Urinary bladder (tissue), 4 donors: ENCODE results near the gene DHCR24. TPM values are rescaled to one million over a fixed set of nuclear protein-coding genes. Genes with fewer than 3 reads are reported as not detected.

ENCODE experiments used
- DNase-seq: peaks from one replicate; pipeline ENCODE4 v3.0.0-alpha.2; 2015; ENCODE audit errors: extremely low spot score
- H3K27ac ChIP-seq: one replicate; pipeline ENCODE4 v1.5.1; 2013; ENCODE audit warnings: low read depth, mild to moderate bottlenecking, moderate library complexity
- H3K36me3 ChIP-seq: one replicate; pipeline ENCODE4 v1.6.1; 2013; ENCODE audit warnings: mild to moderate bottlenecking, moderate library complexity; ENCODE audit not compliant: insufficient read depth
- H3K4me1 ChIP-seq: one replicate; pipeline ENCODE4 v1.6.1; 2013; ENCODE audit warnings: mild to moderate bottlenecking, moderate library complexity; ENCODE audit not compliant: insufficient read depth
- H3K4me3 ChIP-seq: one replicate; pipeline ENCODE4 v1.5.1; 2013; ENCODE audit warnings: low read depth, low read length
- WGBS: extraction: QIAGEN DNeasy Blood & Tissue Kit; methylation state at CpG from one replicate; pipeline ENCODE4 v1.1.7; 2013; 5-methylcytosine and 5-hydroxymethylcytosine counted together
- polyA plus RNA-seq: library from polyadenylated mRNA; stranded (reverse); fragments of 200-250 nt; gene quantifications from one replicate; pipeline ENCODE4 v1.2.3, GENCODE V29; 2013
- total RNA-seq: library from RNA; depleted of rRNA; stranded (reverse); fragments of >200 nt; gene quantifications from one replicate; pipeline ENCODE4 v1.2.3, GENCODE V29; 2014
- donor health status: healthy with polysubstance abuse.
- donor health status: healthy.

DHCR24 gene
- total and polyA plus RNA-seq, 2 donors: 22.6 to 23.4 TPM

DNA sequence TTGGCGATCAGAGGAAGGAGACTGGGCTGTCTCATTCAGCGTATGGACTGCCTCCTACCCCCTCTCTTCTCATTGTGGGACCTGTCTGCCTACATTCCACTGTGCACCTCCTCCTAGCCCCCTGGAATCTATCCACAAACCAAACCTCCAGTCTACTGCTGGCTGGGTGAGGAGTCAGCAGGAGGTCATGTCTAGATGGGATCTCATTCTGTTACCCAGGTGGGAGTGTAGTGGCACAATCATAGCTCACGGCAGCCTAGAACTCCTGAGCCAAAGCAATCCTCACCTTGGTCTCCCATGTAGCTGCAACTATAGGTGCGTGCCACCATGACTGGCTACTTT is 67.8 kb downstream of the DHCR24 start:
- H3K27ac ChIP-seq: no peak overlapping the region
- H3K4me3 ChIP-seq: no peak overlapping the region
- no peaks in the 10 kb centered on the region for H3K36me3 ChIP-seq
- 84% methylated on average over 4 of the region's 4 CpGs for WGBS
- no peak for DNase-seq
- no peaks in the 10 kb centered on the region for H3K4me1 ChIP-seq

DNA sequence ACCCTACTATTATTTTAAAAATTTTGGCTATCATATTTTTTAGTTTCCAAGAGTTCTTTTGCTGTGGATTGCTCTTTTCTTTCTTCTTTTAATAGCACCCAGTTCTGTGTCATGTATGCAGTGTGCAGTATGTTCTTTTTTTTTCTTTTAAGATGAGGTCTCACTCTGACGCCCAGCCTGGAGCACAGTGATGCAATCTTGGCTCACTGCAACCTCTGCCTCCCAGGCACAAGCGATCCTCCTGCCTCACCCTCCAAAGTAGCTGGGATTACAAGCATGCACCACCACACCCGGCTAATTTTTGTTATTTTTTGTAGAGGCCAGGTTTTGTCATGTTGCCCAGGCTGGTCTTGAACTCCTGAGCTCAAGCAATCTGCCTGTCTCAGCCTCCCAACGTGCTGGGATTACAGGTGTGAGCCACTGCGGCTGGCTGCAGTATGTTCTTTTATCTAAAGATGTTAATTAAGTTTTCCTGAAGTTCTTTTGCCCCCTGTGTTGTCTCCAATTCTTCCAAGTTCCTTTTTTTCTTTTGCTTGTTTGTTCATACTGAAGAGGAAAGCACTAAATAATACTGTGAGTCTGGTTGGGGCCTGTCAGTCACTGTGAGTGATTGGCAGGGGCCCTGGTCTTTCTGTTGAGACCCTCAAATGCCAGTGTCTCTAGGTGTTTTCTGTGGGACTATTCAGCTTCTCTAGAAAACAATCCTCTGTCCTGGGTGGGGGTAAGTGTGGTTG is 68.4 kb downstream of the DHCR24 start:
- DNase-seq: no peak
- 50% methylated on average over 5 of the region's 5 CpGs for WGBS
- Histone ChIP-seq H3K27ac (no peak overlapping the region), H3K36me3 (no peaks in the 10 kb centered on the region), H3K4me1 (no peaks in the 10 kb centered on the region), H3K4me3 (no peak overlapping the region)

DNA sequence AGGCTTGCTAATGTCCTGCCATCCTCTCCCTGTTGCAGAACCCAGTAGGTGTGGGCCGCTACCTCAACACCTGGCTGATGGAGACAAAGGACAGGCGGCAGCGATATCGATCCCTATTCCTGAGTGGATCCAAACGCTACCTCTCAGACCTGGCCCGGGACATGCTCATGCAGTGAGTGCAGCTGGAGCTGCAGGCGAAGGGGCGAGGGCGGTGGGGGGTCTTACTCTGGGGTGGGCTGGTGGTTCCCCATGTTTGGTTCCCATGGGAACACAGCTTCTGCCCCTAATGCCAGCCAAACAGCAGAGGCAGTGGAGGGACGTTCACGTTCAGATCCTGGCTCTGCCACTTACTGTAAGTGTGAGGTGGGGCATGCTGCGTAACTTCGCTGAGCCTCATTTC is 70.0 kb downstream of the DHCR24 start:
- Histone ChIP-seq H3K4me1 (no peaks in the 10 kb centered on the region), H3K4me3 (no peak overlapping the region), H3K36me3 (no peaks in the 10 kb centered on the region), H3K27ac (no peak overlapping the region)
- WGBS: 88% methylated on average over 13 of the region's 13 CpGs
- no peak for DNase-seq

DNA sequence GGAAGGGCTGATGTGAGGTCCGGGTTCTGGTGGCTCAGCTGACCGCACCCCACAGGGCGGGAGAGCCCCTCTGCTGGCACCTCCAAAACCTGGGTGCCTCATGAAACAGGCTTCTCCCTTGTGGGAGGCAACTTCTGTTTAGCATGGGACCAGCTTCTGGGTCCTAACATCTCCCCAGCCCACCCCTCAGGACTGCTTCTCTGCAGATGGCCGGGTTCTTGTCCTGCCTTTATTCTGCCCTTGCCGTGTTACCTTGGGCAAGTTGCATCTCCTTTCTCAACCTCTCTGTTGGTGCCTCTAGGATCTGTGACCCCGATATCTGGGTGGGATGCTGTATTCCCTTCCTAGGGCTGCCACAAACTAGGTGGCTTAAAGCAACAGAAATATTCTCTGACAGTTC is 70.9 kb downstream of the DHCR24 start:
- WGBS: 71% methylated on average over 6 of the region's 6 CpGs
- Histone ChIP-seq H3K4me3 (no peak overlapping the region), H3K36me3 (no peaks in the 10 kb centered on the region), H3K27ac (no peak overlapping the region), H3K4me1 (no peaks in the 10 kb centered on the region)
- no peak for DNase-seq

DNA sequence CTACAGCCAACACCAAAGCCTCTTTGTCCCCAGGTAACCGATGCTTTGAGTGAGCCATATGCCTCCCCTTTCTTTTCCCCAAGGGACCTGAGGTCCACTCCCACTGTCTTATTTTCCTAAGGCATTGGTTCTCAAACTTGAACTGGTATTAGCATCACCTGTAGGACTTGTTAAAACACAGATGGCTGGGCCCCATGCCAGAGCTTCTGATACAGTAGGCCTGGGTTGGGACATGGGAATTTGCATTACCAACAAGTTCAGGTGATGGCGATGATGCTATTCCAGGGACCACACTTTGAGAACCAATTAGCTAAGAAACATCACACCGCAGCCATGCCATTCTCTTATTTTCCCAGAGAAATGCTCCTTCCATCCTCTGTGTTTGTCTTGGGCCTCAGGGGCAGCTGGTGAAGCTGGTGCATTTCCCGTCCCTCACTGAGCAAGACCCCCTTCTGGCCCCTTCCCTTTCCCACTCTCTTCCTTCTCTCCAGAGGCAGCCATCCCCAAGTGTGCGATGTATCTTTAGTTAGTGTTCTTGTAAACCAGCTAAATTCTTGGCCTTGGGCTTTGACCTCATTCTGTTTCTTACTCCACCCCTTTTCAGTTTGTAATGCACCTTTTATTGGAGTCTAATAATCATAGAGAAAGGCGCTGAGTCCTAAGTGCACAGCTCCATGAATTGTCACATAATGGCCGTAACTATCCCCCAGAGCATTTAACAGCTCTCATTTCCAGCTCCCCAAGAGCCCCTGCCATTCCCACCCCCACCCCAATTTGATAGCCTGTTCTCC is 71.7 kb downstream of the DHCR24 start:
- 87% methylated on average over 7 of the region's 7 CpGs for WGBS
- DNase-seq: no peak
- Histone ChIP-seq H3K4me1 (no peaks in the 10 kb centered on the region), H3K36me3 (no peaks in the 10 kb centered on the region), H3K27ac (no peak overlapping the region), H3K4me3 (no peak overlapping the region)

DNA sequence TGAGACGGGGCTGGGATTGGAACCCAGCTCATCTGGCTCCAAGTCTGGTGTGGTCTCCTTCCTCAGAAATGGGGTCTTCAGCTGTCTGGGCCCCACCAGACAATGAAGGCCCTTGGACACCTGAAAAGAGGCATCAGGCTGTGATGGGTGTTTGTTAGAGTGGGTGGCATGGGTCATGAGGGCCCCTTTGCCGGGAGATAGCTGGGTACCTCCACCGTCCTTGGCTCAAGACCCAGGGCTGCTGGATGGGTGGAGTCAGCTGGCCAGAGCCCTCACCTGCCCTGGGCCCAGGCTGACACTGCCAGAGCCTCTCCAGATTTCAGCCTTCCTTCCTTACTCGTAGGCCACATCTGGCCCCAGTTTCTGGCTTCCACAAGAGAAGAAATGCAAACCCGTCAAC is 72.4 kb downstream of the DHCR24 start:
- H3K27ac ChIP-seq: no peak overlapping the region
- 84% methylated on average over 5 of the region's 5 CpGs for WGBS
- DNase-seq: no peak
- H3K4me1 ChIP-seq: no peaks in the 10 kb centered on the region
- H3K4me3 ChIP-seq: no peak overlapping the region
- no peaks in the 10 kb centered on the region for H3K36me3 ChIP-seq

DNA sequence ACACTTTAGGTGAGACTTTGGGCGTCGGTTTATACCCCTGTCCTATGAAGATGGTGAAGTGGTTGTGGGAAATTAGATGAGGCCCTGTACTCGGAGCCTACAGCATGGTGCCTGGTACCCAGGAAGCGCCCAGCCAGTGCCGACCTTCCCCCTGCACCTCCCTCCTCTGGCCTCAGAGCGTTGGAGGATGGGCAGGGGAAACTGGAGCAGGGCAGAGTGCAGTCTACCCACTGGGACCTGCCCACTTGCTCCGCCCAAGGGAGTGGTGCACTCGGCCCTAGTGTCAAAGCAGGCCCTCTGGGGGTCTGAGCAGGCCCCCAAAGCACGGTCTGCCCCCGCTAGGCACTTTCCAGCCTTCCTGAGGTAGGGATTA is 72.9 kb downstream of the DHCR24 start:
- no peak for DNase-seq
- H3K4me3 ChIP-seq: no peak overlapping the region
- H3K4me1 ChIP-seq: no peaks in the 10 kb centered on the region
- 74% methylated on average over 10 of the region's 10 CpGs for whole genome bisulfite sequencing
- no peaks in the 10 kb centered on the region for H3K36me3 ChIP-seq
- no peak overlapping the region for H3K27ac ChIP-seq

DNA sequence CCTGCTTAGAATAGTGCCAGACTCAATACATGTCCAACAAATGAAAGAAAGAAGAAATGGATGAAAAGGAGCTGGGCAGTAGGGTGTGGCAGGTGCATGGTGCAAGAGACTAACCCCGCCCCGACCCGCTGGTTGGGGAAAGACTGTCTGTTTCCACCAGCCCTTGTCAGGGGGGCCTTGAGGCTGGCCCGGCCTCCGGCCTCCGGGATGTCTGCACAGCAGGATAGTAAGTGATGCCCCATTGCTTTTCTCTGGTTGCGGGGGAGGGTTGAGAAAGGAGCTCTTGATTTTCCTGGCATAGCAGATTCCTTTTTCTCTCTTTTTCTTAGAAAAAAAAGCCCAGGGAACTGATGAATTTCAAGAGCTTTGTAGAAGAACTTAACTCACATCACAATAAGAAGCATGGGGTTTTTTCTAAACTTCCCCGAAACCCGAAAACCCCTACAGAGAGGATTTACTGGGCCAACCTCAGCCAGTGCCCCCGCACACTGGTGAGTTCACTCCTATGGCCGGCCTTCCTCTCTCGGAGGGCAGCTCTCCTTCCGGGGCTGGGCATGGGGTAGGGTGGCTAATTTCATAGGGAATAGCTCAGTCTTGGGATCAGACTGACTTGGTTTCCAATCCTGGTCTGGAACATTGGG is 73.4 kb downstream of the DHCR24 start:
- H3K36me3 ChIP-seq: no peaks in the 10 kb centered on the region
- no peaks in the 10 kb centered on the region for H3K4me1 ChIP-seq
- H3K27ac ChIP-seq: no peak overlapping the region
- no peak for DNase-seq
- WGBS: 65% methylated on average over 13 of the region's 13 CpGs
- H3K4me3 ChIP-seq: no peak overlapping the region

DNA sequence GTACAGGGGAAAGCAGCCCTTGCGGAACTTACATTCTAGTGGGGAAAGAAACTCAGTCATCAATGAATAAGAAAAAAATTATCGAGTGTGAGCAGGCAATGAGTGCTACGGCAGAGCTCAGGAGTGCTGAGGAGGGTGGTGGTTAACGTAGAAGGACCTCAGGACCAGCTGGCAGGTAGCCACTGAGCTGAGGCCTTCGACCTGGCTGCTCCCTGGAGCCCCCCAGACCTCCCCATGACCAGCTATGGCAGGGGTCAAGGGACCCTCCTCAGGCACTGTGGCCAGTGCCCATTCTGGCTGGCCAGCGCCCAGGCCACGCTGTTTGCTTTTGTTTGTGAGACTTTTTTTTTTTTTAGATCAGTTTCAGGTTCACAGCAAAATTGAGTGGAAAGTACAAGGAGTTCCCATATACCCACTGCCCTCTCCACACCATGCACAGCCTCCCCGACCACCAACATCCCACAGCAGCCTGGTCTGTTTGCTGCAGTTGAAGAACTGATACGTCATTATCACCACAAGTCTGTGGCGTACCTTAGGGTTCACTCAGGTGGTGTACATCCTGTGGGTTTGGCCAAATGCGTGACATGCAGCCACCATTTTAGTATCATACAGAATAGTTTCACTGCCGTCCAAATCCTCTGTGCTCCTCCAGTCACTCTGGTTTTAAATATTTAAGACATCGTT is 74.1 kb downstream of the DHCR24 start:
- Histone ChIP-seq H3K27ac (no peak overlapping the region), H3K4me1 (no peaks in the 10 kb centered on the region), H3K4me3 (no peak overlapping the region), H3K36me3 (no peaks in the 10 kb centered on the region)
- DNase-seq: no peak
- WGBS: 80% methylated on average over 13 of the region's 13 CpGs

DNA sequence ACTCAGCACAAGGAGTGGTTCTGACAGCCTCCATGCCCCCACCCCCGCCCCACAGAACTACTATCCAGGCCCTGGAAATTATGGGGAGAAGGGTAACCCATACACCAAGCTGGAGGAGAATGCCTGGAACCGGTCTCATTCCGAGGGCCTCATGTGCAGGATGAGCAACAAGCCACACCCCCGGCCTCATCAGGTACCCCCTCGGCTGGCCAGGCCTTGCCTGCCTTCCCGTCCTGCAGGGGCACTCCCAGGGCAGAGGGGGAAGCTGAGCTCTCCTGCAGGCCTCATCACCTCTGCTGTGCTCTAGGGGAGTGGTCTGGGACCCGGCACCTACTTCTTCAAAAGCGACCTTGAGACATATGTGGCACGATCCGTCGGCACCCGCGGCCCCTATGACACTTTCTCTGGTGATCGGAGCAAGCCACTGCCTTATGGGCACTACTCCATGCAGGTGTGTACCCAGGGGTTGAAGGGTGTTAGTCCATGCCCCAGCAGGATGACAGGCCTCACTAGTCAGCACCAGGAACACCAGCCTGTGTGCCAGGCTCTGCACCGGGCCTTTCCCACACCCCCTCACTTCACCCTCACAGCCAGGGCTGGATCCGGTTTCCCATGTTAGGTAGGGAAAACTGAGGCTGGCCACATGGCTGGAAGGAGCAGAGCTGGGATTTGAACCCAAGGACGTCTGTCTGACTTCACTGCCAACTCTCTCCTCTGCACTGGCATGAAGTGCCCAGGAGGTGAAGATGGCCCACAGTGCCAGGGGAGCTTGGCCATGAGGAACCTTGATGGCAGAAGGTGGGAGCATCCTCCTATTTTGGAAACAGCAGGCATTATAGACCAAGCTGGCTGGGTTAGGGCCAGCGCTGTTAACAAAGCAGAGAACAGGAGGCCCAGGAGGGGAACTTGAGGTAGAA is 75.0 kb downstream of the DHCR24 start:
- WGBS: 81% methylated on average over 18 of the region's 18 CpGs
- H3K36me3 ChIP-seq: no peaks in the 10 kb centered on the region
- no peaks in the 10 kb centered on the region for H3K4me1 ChIP-seq
- no peak overlapping the region for H3K4me3 ChIP-seq
- no peak for DNase-seq
- H3K27ac ChIP-seq: no peak overlapping the region

DNA sequence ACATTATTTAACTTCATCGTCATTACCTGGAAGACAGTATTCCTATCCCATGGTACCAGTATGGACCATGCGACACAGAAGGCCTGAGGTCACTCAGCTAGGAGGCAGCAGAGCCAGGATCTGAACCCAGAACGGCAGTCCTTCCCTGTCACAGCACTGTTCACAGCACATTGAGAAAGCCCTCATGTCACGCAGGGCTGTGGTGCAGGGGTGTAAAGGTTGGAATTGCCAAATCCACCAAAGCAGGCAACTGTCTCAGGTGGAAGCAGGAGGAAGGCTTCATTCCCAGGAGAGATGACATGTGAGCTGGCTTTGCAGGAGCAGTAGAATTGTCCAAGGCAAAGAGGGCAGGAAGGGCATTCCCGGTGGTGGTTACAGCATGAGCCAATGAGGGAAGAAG is 75.9 kb downstream of the DHCR24 start:
- Histone ChIP-seq H3K4me3 (no peak overlapping the region), H3K4me1 (no peaks in the 10 kb centered on the region), H3K27ac (no peak overlapping the region), H3K36me3 (no peaks in the 10 kb centered on the region)
- WGBS: 87% methylated on average over 5 of the region's 5 CpGs
- DNase-seq: no peak

DNA sequence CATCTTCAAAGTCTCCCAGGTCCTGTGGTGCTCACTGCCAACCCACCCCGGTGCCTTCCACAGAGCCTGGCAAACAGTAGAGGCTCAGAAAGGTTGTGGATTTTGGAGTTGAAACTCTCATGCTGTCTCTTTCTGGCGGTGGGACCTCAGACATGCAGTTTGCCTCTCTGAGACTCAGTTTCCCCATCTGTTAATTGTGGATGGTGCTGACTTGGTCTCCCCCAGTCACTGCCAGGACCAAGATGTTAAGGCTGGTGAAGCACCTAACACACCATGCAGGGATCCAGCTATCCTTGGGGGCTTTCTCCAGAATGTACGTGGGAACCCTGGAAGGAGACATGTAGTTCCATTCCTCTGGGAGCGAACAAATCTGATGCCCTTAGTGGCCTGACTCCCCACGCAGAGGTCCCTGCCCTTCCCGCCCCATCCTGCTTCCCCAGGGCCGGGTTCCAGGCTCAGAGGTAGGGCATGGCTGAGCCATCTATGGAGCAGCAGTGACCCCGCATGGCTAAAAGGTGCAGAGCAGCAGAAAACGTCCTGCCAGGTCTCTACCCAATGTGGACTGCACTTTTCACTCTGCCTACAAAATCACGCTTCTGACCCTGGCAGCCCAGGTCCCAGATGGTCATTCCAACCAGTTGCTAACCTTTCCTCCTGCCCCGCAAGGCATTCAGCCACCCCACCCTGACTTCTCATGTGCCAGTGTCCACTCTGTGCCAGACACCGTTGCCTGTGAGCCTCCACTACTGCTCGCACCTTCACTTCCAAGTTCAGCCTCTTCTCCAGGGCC is 76.6 kb downstream of the DHCR24 start:
- Histone ChIP-seq H3K4me1 (no peaks in the 10 kb centered on the region), H3K4me3 (no peak overlapping the region), H3K36me3 (no peaks in the 10 kb centered on the region), H3K27ac (no peak overlapping the region)
- WGBS: 35% methylated on average over 13 of the region's 13 CpGs
- DNase-seq: no peak
